ENCODE data around the gene SLC16A13.
A peak's percentile ranks its signal among the peaks of the same experiment; 100 is the strongest.

The SLC16A13 gene

GRCh38 chr17:7014995-7015958, 20.5 kb upstream of the SLC16A13 start:
- peak; percentile 32 for TF ChIP-seq CTCF (conservative IDR thresholded peaks at IDR 0.05)
- peak overlapping the region; percentile 91 for H3K27ac ChIP-seq

- H3K27ac ChIP-seq, result no peak overlapping the region
- no peak for TF ChIP-seq CTCF (conservative IDR thresholded peaks at IDR 0.05)
Measured at GRCh38 chr17:7016418-7016817, 19.4 kb upstream of the SLC16A13 start.

GRCh38 chr17:7016886-7017826, 18.7 kb upstream of the SLC16A13 start:
- TF ChIP-seq CTCF (conservative IDR thresholded peaks at IDR 0.05), result no peak
- H3K27ac ChIP-seq, result no peak overlapping the region

GRCh38 chr17:7017827-7018200, 18.0 kb upstream of the SLC16A13 start:
- H3K27ac ChIP-seq, result no peak overlapping the region
- TF ChIP-seq CTCF (conservative IDR thresholded peaks at IDR 0.05), result no peak

- no peak for TF ChIP-seq CTCF (conservative IDR thresholded peaks at IDR 0.05)
- peak overlapping the region; percentile 82; the same call in 1 of the 2 replicates for H3K27ac ChIP-seq
Measured at GRCh38 chr17:7018331-7018964, 17.4 kb upstream of the SLC16A13 start.

- TF ChIP-seq CTCF (conservative IDR thresholded peaks at IDR 0.05), result no peak
- peak overlapping the region; percentile 82; the same call in 1 of the 2 replicates for H3K27ac ChIP-seq
Measured at GRCh38 chr17:7019367-7019766, 16.4 kb upstream of the SLC16A13 start.

Data from VCaP (cell line).